H1 (cell line): Measurements from ENCODE around the gene ZNF597. TPM values are rescaled to one million over a fixed set of nuclear protein-coding genes. Genes with fewer than 3 reads are reported as not detected.

Source experiments
- CTCF ChIA-PET: fragments of 300-600 bp; sonication (Branson Sonifier 250); formaldehyde crosslinking; loops from one replicate; lab custom pipeline; 2021; ENCODE audit not compliant: partially characterized antibody; lab: Charles Lee
- POLR2A ChIA-PET: fragments of 300-600 bp; sonication (Branson Sonifier 250); formaldehyde crosslinking; loops from one replicate; lab custom pipeline; 2021; ENCODE audit warnings: inconsistent platforms; ENCODE audit not compliant: partially characterized antibody; lab: Charles Lee
- DNase-seq, 2 experiments: peaks; one replicate each; pipeline versions ENCODE4 v3.0.0 to v3.0.0-alpha.2; 2010 to 2022; ENCODE audit warnings: low spot score in 2 of 2, low read depth in 1 of 2, mixed read lengths in 1 of 2
- FAIRE-seq: peaks from 2 replicates; lab custom pipeline; 2011; peaks lifted over from hg19 to GRCh38; lab: Jason Lieb, UNC
- H2AFZ ChIP-seq: 2 replicates; pipeline ENCODE4 v1.8.1; 2012; ENCODE audit warnings: low read length, inconsistent platforms
- H2AK5ac ChIP-seq: 2 replicates; pipeline ENCODE4 v1.6.1; 2013; ENCODE audit warnings: low read depth, low read length
- H2BK120ac ChIP-seq: replicated peaks from 2 replicates; pipeline ENCODE3; 2013; ENCODE audit warnings: low read depth, low read length, inconsistent platforms
- H2BK12ac ChIP-seq: 2 replicates; pipeline ENCODE4 v1.6.1; 2013; ENCODE audit warnings: low read depth, low read length
- H2BK15ac ChIP-seq: 2 replicates; pipeline ENCODE4 v1.6.1; 2013; ENCODE audit warnings: low read length
- H2BK20ac ChIP-seq: 2 replicates; pipeline ENCODE4 v1.6.1; 2013; ENCODE audit warnings: low read length
- H2BK5ac ChIP-seq: 2 replicates; pipeline ENCODE4 v1.6.1; 2013; ENCODE audit warnings: low read depth, low read length
- H3K14ac ChIP-seq: 2 replicates; pipeline ENCODE4 v1.6.1; 2013; ENCODE audit warnings: inconsistent platforms; ENCODE audit not compliant: insufficient read length
- H3K18ac ChIP-seq: 2 replicates; pipeline ENCODE4 v1.6.1; 2013; ENCODE audit warnings: low read length; ENCODE audit errors: extremely low read depth
- H3K23ac ChIP-seq: 2 replicates; pipeline ENCODE4 v1.6.1; 2013; ENCODE audit warnings: inconsistent platforms; ENCODE audit not compliant: insufficient read length
- H3K23me2 ChIP-seq: 2 replicates; pipeline ENCODE4 v1.6.1; 2013; ENCODE audit warnings: low read depth, low read length
- H3K27ac ChIP-seq: 2 replicates; pipeline ENCODE4 v1.6.1; 2011; ENCODE audit warnings: low read depth, low read length, inconsistent platforms
- H3K27me3 ChIP-seq, 4 experiments: replicated peaks in 1 of 4; 1 replicate in 1 of 4; 2 replicates in 3 of 4; pipeline versions ENCODE4 v1.6.1 to v1.8.1; 2011 to 2013; ENCODE audit warnings: low read length in 3 of 4, mild to moderate bottlenecking in 3 of 4, inconsistent platforms in 2 of 4, mixed read lengths in 2 of 4, moderate library complexity in 1 of 4; ENCODE audit not compliant: control insufficient read depth in 3 of 4, insufficient read depth in 3 of 4; ENCODE audit errors: extremely low read depth in 1 of 4
- H3K36me3 ChIP-seq, 4 experiments: 2 replicates each; pipeline versions ENCODE4 v1.6.1 to v1.8.1; 2011 to 2013; ENCODE audit warnings: mild to moderate bottlenecking in 4 of 4, low read length in 3 of 4, moderate library complexity in 2 of 4, control low read depth in 1 of 4, inconsistent platforms in 1 of 4; ENCODE audit not compliant: insufficient read depth in 4 of 4, control insufficient read depth in 2 of 4
- H3K4ac ChIP-seq: replicated peaks from 2 replicates; pipeline ENCODE3; 2013; ENCODE audit warnings: low read length, low read depth, mixed read lengths, inconsistent platforms; ENCODE audit not compliant: insufficient read length
- H3K4me1 ChIP-seq, 4 experiments: replicated peaks in 1 of 4; 1 replicate in 1 of 4; 2 replicates in 3 of 4; pipeline versions ENCODE4 v1.6.1 to v1.8.1; 2011 to 2013; ENCODE audit warnings: low read length in 3 of 4, inconsistent platforms in 2 of 4, mixed read lengths in 1 of 4; ENCODE audit not compliant: insufficient read depth in 4 of 4, control insufficient read depth in 3 of 4
- H3K4me2 ChIP-seq, 2 experiments: 2 replicates each; pipeline versions ENCODE4 v1.6.1 to v1.8.1; 2011 to 2013; ENCODE audit warnings: low read depth in 2 of 2, low read length in 2 of 2, control low read depth in 1 of 2, inconsistent platforms in 1 of 2, mild to moderate bottlenecking in 1 of 2; ENCODE audit not compliant: insufficient read depth in 1 of 2
- H3K4me3 ChIP-seq, 4 experiments: fragments of 200-600, 300-600 bp in 1 of 4; sonication (generic), shearing (Covaris generic), sonication (Bioruptor Twin) in 1 of 4; 2 replicates each; pipeline versions ENCODE4 v1.5.1 to v1.8.1; 2011 to 2016; ENCODE audit warnings: low read length in 4 of 4, low read depth in 3 of 4, control low read depth in 2 of 4, inconsistent platforms in 2 of 4, mild to moderate bottlenecking in 2 of 4, mixed read lengths in 1 of 4, moderate library complexity in 1 of 4; ENCODE audit not compliant: insufficient read depth in 2 of 4; ENCODE audit errors: extremely low read depth in 1 of 4
- H3K56ac ChIP-seq: replicated peaks from 2 replicates; pipeline ENCODE3; 2013; ENCODE audit warnings: low read depth, mild to moderate bottlenecking, mixed read lengths, low read length, inconsistent platforms; ENCODE audit not compliant: insufficient read length
- H3K79me1 ChIP-seq: 2 replicates; pipeline ENCODE4 v1.6.1; 2013; ENCODE audit warnings: low read depth, low read length, control low read depth
- H3K79me2 ChIP-seq, 2 experiments: 2 replicates each; pipeline versions ENCODE4 v1.6.1 to v1.8.1; 2012 to 2013; ENCODE audit warnings: low read length in 2 of 2, mild to moderate bottlenecking in 2 of 2, inconsistent platforms in 1 of 2; ENCODE audit not compliant: insufficient read depth in 2 of 2, control insufficient read depth in 1 of 2
- H3K9ac ChIP-seq, 4 experiments: replicated peaks in 1 of 4; 1 replicate in 1 of 4; 2 replicates in 3 of 4; pipeline versions ENCODE4 v1.6.1 to v1.8.1; 2011 to 2013; ENCODE audit warnings: low read depth in 3 of 4, low read length in 3 of 4, control low read depth in 2 of 4, mild to moderate bottlenecking in 2 of 4, moderate library complexity in 2 of 4, inconsistent platforms in 1 of 4; ENCODE audit errors: extremely low read depth in 1 of 4
- H3K9me3 ChIP-seq, 2 experiments: 2 replicates each; pipeline versions ENCODE4 v1.6.1 to v1.8.1; 2012 to 2013; ENCODE audit warnings: mild to moderate bottlenecking in 2 of 2, moderate library complexity in 2 of 2, control low read depth in 1 of 2, inconsistent platforms in 1 of 2, low read depth in 1 of 2, low read length in 1 of 2, mixed read lengths in 1 of 2; ENCODE audit not compliant: insufficient read depth in 2 of 2
- H4K20me1 ChIP-seq, 2 experiments: replicated peaks in 1 of 2; 2 replicates each; pipeline versions ENCODE3 to v1.8.1; 2011 to 2013; ENCODE audit warnings: inconsistent platforms in 2 of 2, low read length in 2 of 2, mild to moderate bottlenecking in 1 of 2; ENCODE audit not compliant: insufficient read depth in 2 of 2, control insufficient read depth in 1 of 2
- H4K5ac ChIP-seq: 2 replicates; pipeline ENCODE4 v1.6.1; 2013; ENCODE audit warnings: low read length, low read depth, mixed read lengths, inconsistent platforms; ENCODE audit not compliant: insufficient read length
- H4K8ac ChIP-seq: 2 replicates; pipeline ENCODE4 v1.8.0; 2013; ENCODE audit warnings: mild to moderate bottlenecking, moderate library complexity, low read length, inconsistent platforms; ENCODE audit not compliant: insufficient read depth; ENCODE audit errors: extremely low read depth
- H4K91ac ChIP-seq: replicated peaks from 2 replicates; pipeline ENCODE3; 2013; ENCODE audit warnings: low read length, mixed read lengths, inconsistent platforms; ENCODE audit not compliant: insufficient read length
- PHF8 ChIP-seq: fragments of 200-600 bp; sonication (generic); conservative IDR thresholded peaks from 2 replicates; pipeline ENCODE4 v1.7.1; 2012; ENCODE audit warnings: low read depth, mild to moderate bottlenecking, inconsistent platforms, low read length, moderate library complexity
- SAP30 ChIP-seq: fragments of 300-600 bp; sonication (generic); IDR thresholded peaks from 2 replicates; pipeline ENCODE4 v1.7.1; 2012; ENCODE audit warnings: low read length, moderate library complexity, mild to moderate bottlenecking, inconsistent platforms; ENCODE audit not compliant: insufficient read depth, insufficient replicate concordance
- SIX5 ChIP-seq: IDR thresholded peaks from 2 replicates; pipeline ENCODE4 v1.6.1; 2011; ENCODE audit warnings: mild to moderate bottlenecking, low read depth, low read length
- TAF1 ChIP-seq: IDR thresholded peaks from 2 replicates; pipeline ENCODE4 v1.6.1; 2011; ENCODE audit warnings: mild to moderate bottlenecking, low read depth, low read length
- WGBS, 2 experiments: shearing (Covaris generic) in 1 of 2; methylation state at CpG; one replicate each; pipeline versions ENCODE4 v1.1.6 to v1.1.7; 2013 to 2015; ENCODE audit warnings: low lambda C conversion rate in 2 of 2, mixed read lengths in 2 of 2, inconsistent platforms in 1 of 2, low coverage in 1 of 2, missing lambda C conversion rate in 1 of 2; ENCODE audit not compliant: insufficient replicate concordance in 2 of 2, insufficient coverage in 1 of 2, insufficient read length in 1 of 2; ENCODE audit errors: extremely low coverage in 1 of 2, missing lambda C conversion rate in 1 of 2; 5-methylcytosine and 5-hydroxymethylcytosine counted together
- polyA plus RNA-seq, 7 experiments: library from polyadenylated mRNA; depleted of rRNA in 3 of 7; stranded (reverse) in 5 of 7; unstranded in 2 of 7; fragments of >200 nt in 5 of 7; fragments of 200-250 nt in 2 of 7; gene quantifications; 1 replicate in 5 of 7; 2 replicates in 1 of 7; 4 replicates in 1 of 7; pipeline versions ENCODE4 v1.2.1 to v1.2.3, GENCODE V29; 2011 to 2013; ENCODE audit warnings: missing spikeins in 2 of 7, mixed read lengths in 2 of 7
- total RNA-seq: library from RNA; stranded (reverse); fragmentation: NEBNext Ultra II Directional; extraction: Animal tissue kit (Norgen Biotek cat#: 25700); gene quantifications from 2 replicates; pipeline ENCODE4 v1.2.1, GENCODE V29; 2021

ZNF597 gene
- total and polyA plus RNA-seq, 2 of the 8 experiments (the other 6 are each of a cell fraction or from before 2014, with no cell fraction given): 0.68 to 2.6 TPM

DNA sequence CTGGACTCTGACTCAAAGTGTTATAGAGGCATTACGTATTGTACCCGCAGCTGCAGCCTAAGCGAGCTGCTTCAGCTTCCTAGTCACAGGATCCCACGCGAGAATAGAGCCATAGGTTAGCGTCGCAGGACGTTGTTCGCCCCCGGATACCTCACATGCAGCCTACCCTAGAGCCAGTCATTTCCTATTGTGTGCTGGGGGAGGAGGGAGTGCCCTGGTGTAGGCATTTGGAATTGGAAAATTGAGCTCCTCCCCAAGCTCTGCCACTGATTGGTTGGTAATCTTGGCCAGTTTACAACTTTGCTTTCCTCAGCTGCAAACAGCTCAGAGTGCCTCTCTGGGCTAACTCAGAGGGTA lies 706 bp upstream of the ZNF597 start:
- no peak overlapping the region for H3K14ac ChIP-seq
- CTCF ChIA-PET: interaction anchor here (0.6 to 1.6 kb wide), 7 partner anchors 10 to 276 kb away, joined by 3 to 5 read pairs (median 3); no protein-coding TSS in a partner anchor
- peak overlapping the region; percentile 87 for H2BK5ac ChIP-seq
- no peaks in the 10 kb centered on the region; a peak in 1 of 7 replicates for H3K4me1 ChIP-seq
- H3K27ac ChIP-seq: peak overlapping the region; percentile 37; the same call in 1 of the 2 replicates
- no peak overlapping the region for H3K56ac ChIP-seq
- H3K36me3 ChIP-seq: peaks cover 0 to 6% (median 2%) of the 10 kb centered on the region in 4 experiments; a peak in 3 of 8 replicates
- peak overlapping the region; percentile 60 to 73 for H3K4me2 ChIP-seq
- H2AFZ ChIP-seq: peak overlapping the region; percentile 22; the same call in 1 of the 2 replicates
- no peak overlapping the region for H2AK5ac ChIP-seq
- H3K79me2 ChIP-seq: peaks cover 0 to 26% of the 10 kb centered on the region in 2 experiments; a peak in 2 of 4 replicates
- 56% methylated on average over 10 of the region's 10 CpGs; no CpG with 5 or more reads in 1 of the 2 experiments for WGBS, 2 experiments
- H2BK120ac ChIP-seq: no peak overlapping the region
- DNase-seq (no peak), FAIRE-seq (no peak)
- TF ChIP-seq TAF1: 0 out of 2 replicates have a peak, but pooled peaks have one; percentile 37
- no peak for TF ChIP-seq SIX5
- no peak for TF ChIP-seq SAP30
- 0 out of 2 replicates have a peak, but pooled peaks have one; percentile 28 for TF ChIP-seq PHF8
- peak overlapping the region in 3 of 4 experiments; percentile 55 to 86 (median 76); a peak in 6 of 7 replicates for H3K9ac ChIP-seq
- no peak overlapping the region for H3K18ac ChIP-seq
- peak overlapping the region; percentile 12 for H4K5ac ChIP-seq
- peak overlapping the region; percentile 29; the same call in 1 of the 2 replicates for H2BK12ac ChIP-seq
- peaks cover 0 to 3% of the 10 kb centered on the region in 2 experiments for H4K20me1 ChIP-seq
- H3K79me1 ChIP-seq: no peaks in the 10 kb centered on the region; the same call in 1 of the 2 replicates
- peaks cover 3% of the 10 kb centered on the region; the same call in 1 of the 2 replicates for H3K23me2 ChIP-seq
- H2BK20ac ChIP-seq: no peak overlapping the region
- H3K23ac ChIP-seq: no peak overlapping the region
- no peak overlapping the region for H2BK15ac ChIP-seq
- POLR2A ChIA-PET: interaction anchor here (0.6 to 3.0 kb wide), 14 partner anchors 8 to 437 kb away, joined by 3 to 16 read pairs (median 5); partner anchors contain the start of genes TIGD7, ZNF174, ZNF263 and ZNF75A
- H4K91ac ChIP-seq: no peak overlapping the region
- peak overlapping the region; percentile 67 to 85 (median 78) for H3K4me3 ChIP-seq
- H3K27me3 ChIP-seq: no peaks in the 10 kb centered on the region
- H3K4ac ChIP-seq: no peak overlapping the region
- H4K8ac ChIP-seq: no peak overlapping the region; the same call in 1 of the 2 replicates
- H3K9me3 ChIP-seq: peaks cover 3 to 5% of the 10 kb centered on the region in 2 experiments; a peak in 3 of 4 replicates
